GM12878 (cell line): ENCODE results near the gene IFI27L1. TPM values are rescaled to one million over a fixed set of nuclear protein-coding genes. Genes with fewer than 3 reads are reported as not detected.

Experiments
- ATAC-seq: fragments of 200-7000 bp; cut with Tn5 transposase; 3 replicates; pipeline ENCODE4 v1.9.1; 2020; ENCODE audit warnings: mild to moderate bottlenecking, moderate library complexity
- BruUV-seq: library from RNA; stranded (reverse); fragments of 400-500 nt; replicated peaks from 2 replicates; lab custom pipeline; 2021; lab: Mats Ljungman, UMichigan
- CTCF ChIA-PET: fragments of 300-600 bp; sonication (Branson Sonifier 250); formaldehyde crosslinking; extraction: SDS; loops from one replicate; lab custom pipeline; 2021; ENCODE audit warnings: inconsistent platforms; lab: Yijun Ruan, JAX
- POLR2A ChIA-PET: fragments of 350-600 bp; formaldehyde crosslinking; extraction: SDS; loops from one replicate; lab custom pipeline; 2021; ENCODE audit warnings: inconsistent platforms; lab: Charles Lee
- RAD21 ChIA-PET: fragments of 300-600 bp; sonication (Branson Sonifier 250); formaldehyde crosslinking; loops from one replicate; lab custom pipeline; 2023; ENCODE audit warnings: antibody characterized with exemption; ENCODE audit not compliant: unreplicated experiment; lab: Charles Lee
- SMC1A ChIA-PET: fragments of 300-600 bp; sonication (Branson Sonifier 250); formaldehyde crosslinking; loops from one replicate; lab custom pipeline; 2023; ENCODE audit not compliant: unreplicated experiment, uncharacterized antibody; lab: Charles Lee
- DNase-seq: peaks from one replicate; pipeline ENCODE4 v3.0.0-alpha.2; 2011; ENCODE audit warnings: low read depth, low spot score
- FAIRE-seq: peaks from 3 replicates; lab custom pipeline; 2011; peaks lifted over from hg19 to GRCh38; lab: Jason Lieb, UNC
- H2AFZ ChIP-seq: 2 replicates; pipeline ENCODE4 v1.6.0; 2011; ENCODE audit warnings: low read depth, low read length, control low read depth; ENCODE audit not compliant: control insufficient read depth
- H3K27ac ChIP-seq: 2 replicates; pipeline ENCODE4 v1.5.1; 2011; ENCODE audit warnings: control low read depth; ENCODE audit not compliant: control insufficient read depth, insufficient read depth
- H3K27me3 ChIP-seq, 2 experiments: replicated peaks in 1 of 2; 2 replicates each; pipeline versions ENCODE4 v1.6.0 to v1.6.1; 2011; ENCODE audit warnings: low read length in 1 of 2; ENCODE audit not compliant: control insufficient read depth in 2 of 2, insufficient read depth in 2 of 2
- H3K36me3 ChIP-seq, 2 experiments: 2 replicates each; pipeline ENCODE4 v1.5.1; 2011; ENCODE audit warnings: low read length in 1 of 2; ENCODE audit not compliant: control insufficient read depth in 2 of 2, insufficient read depth in 2 of 2
- H3K4me1 ChIP-seq: 2 replicates; pipeline ENCODE4 v1.6.1; 2011; ENCODE audit warnings: mild to moderate bottlenecking, low read length, moderate library complexity, mixed read lengths; ENCODE audit not compliant: control insufficient read depth, insufficient read depth
- H3K4me2 ChIP-seq: 2 replicates; pipeline ENCODE4 v1.6.0; 2011; ENCODE audit warnings: control low read depth; ENCODE audit not compliant: control insufficient read depth, insufficient read depth
- H3K4me3 ChIP-seq: fragments of 200-600 bp; sonication (generic); 2 replicates; pipeline ENCODE4 v1.5.1; 2016
- H3K79me2 ChIP-seq: 2 replicates; pipeline ENCODE4 v1.6.0; 2011; ENCODE audit warnings: low read length; ENCODE audit not compliant: control insufficient read depth, insufficient read depth
- H3K9ac ChIP-seq: 2 replicates; pipeline ENCODE4 v1.8.0; 2011; ENCODE audit warnings: low read length, control low read depth, mixed read lengths; ENCODE audit not compliant: control insufficient read depth, insufficient read depth
- H3K9me3 ChIP-seq: replicated peaks from 3 replicates; pipeline ENCODE4 v1.5.1; 2011; ENCODE audit warnings: mild to moderate bottlenecking, low read length; ENCODE audit not compliant: control insufficient read depth, insufficient read depth
- H4K20me1 ChIP-seq: 2 replicates; pipeline ENCODE4 v1.6.0; 2011; ENCODE audit not compliant: control insufficient read depth, insufficient read depth
- ATF7 ChIP-seq: fragments of 450-650 bp; IDR thresholded peaks from 2 replicates; pipeline ENCODE4 v1.6.1; 2016; ENCODE audit warnings: low read depth, mild to moderate bottlenecking
- CBX3 ChIP-seq: fragments of 200-600 bp; sonication (generic); IDR thresholded peaks from 2 replicates; pipeline ENCODE4 v1.6.1; 2016; ENCODE audit warnings: low read depth, borderline replicate concordance
- CEBPB ChIP-seq, 2 experiments: fragments of 150-350 bp in 1 of 2; IDR thresholded peaks; 2 replicates each; pipeline ENCODE4 v1.6.1; 2012 to 2014; ENCODE audit warnings: low read depth in 2 of 2, low read length in 2 of 2, borderline replicate concordance in 1 of 2, inconsistent platforms in 1 of 2
- HDGF ChIP-seq: fragments of 450-650 bp; IDR thresholded peaks from 2 replicates; pipeline ENCODE4 v1.6.1; 2016; ENCODE audit warnings: antibody characterized with exemption
- JUND ChIP-seq: IDR thresholded peaks from 2 replicates; pipeline ENCODE4 v1.6.1; 2012; ENCODE audit warnings: low read depth, mild to moderate bottlenecking, low read length, improper control_type of control experiment, moderate library complexity
- KLF5 ChIP-seq: fragments of 450-650 bp; IDR thresholded peaks from 2 replicates; pipeline ENCODE4 v1.6.1; 2014; ENCODE audit warnings: mild to moderate bottlenecking; ENCODE audit not compliant: partially characterized antibody
- MYB ChIP-seq: fragments of 150-350 bp; IDR thresholded peaks from 2 replicates; pipeline ENCODE4 v1.6.1; 2014; ENCODE audit warnings: mild to moderate bottlenecking, low read depth, low read length, borderline replicate concordance
- SIN3A ChIP-seq: IDR thresholded peaks from 2 replicates; pipeline ENCODE4 v1.6.1; 2012; ENCODE audit warnings: low read depth, low read length, improper control_type of control experiment
- ZNF384 ChIP-seq: IDR thresholded peaks from 2 replicates; pipeline ENCODE4 v1.6.1; 2012; ENCODE audit warnings: low read depth, mild to moderate bottlenecking, low read length, improper control_type of control experiment, borderline replicate concordance
- ZZZ3 ChIP-seq: IDR thresholded peaks from 2 replicates; pipeline ENCODE4 v1.6.1; 2011; ENCODE audit warnings: low read depth; ENCODE audit not compliant: control insufficient read depth, insufficient read length
- WGBS: methylation state at CpG from one replicate; pipeline ENCODE4 v1.1.6; 2016; ENCODE audit warnings: low lambda C conversion rate; ENCODE audit not compliant: insufficient replicate concordance, insufficient coverage; ENCODE audit errors: missing lambda C conversion rate; 5-methylcytosine and 5-hydroxymethylcytosine counted together
- in situ Hi-C: fragments of 300-500 bp; cut with MboI; formaldehyde crosslinking; loops from 9 replicates; pipeline ENCODE4 v1.14.3; 2018; ENCODE audit warnings: mixed read lengths
- intact Hi-C: fragments of 100-400 bp; cut with micrococcal nuclease; formaldehyde crosslinking; loops from one replicate; pipeline ENCODE4 v1.14.2; 2022; ENCODE audit not compliant: unreplicated experiment
- polyA plus RNA-seq, 11 experiments: library from polyadenylated mRNA; depleted of rRNA in 4 of 11; unstranded in 6 of 11; stranded (reverse) in 5 of 11; fragments of >200 nt; fragmentation: Nextera tagmentation in 4 of 11; fragmentation: Illumina TruSeq in 1 of 11; extraction: Ambion mirVana in 4 of 11; extraction: Trizol in 1 of 11; gene quantifications; 1 replicate in 1 of 11; 2 replicates in 10 of 11; pipeline versions ENCODE4 v1.2.1 to v1.2.3, GENCODE V29; 2011 to 2016; ENCODE audit warnings: inconsistent platforms in 2 of 11, missing spikeins in 2 of 11, low read depth in 1 of 11
- total RNA-seq, 4 experiments: library from RNA; depleted of rRNA in 3 of 4; stranded (reverse); fragments of >200 nt in 3 of 4; fragmentation: Illumina TruSeq in 1 of 4; extraction: Trizol in 1 of 4; gene quantifications; 2 replicates each; pipeline versions ENCODE4 v1.2.1 to v1.2.3, GENCODE V29; 2013 to 2021
- TF ChIP-seq, protein P1 (sequence below): fragments of 150-350 bp; IDR thresholded peaks from 2 replicates; pipeline ENCODE4 v1.6.1; 2014; ENCODE audit warnings: mild to moderate bottlenecking, low read depth, low read length
- TF ChIP-seq, protein P2 (sequence below): fragments of 450-650 bp; IDR thresholded peaks from 2 replicates; pipeline ENCODE4 v1.6.1; 2017; ENCODE audit warnings: mild to moderate bottlenecking, low read depth, inconsistent platforms; ENCODE audit not compliant: poor library complexity, severe bottlenecking
- TF ChIP-seq, protein P3 (sequence below): fragments of 450-650 bp; IDR thresholded peaks from 2 replicates; pipeline ENCODE4 v1.6.1; 2018; ENCODE audit warnings: borderline replicate concordance, mild to moderate bottlenecking; ENCODE audit not compliant: partially characterized antibody
- TF ChIP-seq, protein P4 (sequence below): fragments of 450-650 bp; IDR thresholded peaks from 2 replicates; pipeline ENCODE4 v1.6.1; 2017; ENCODE audit warnings: borderline replicate concordance
- TF ChIP-seq, protein P5 (sequence below): fragments of 450-650 bp; IDR thresholded peaks from 2 replicates; pipeline ENCODE4 v1.6.1; 2016; ENCODE audit warnings: mild to moderate bottlenecking

The IFI27L1 gene
- total and polyA plus RNA-seq, 10 of the 15 experiments (the other 5 are each of a cell fraction or from before 2014, with no cell fraction given): 17.4 to 38.8 (median 27.6) TPM

DNA sequence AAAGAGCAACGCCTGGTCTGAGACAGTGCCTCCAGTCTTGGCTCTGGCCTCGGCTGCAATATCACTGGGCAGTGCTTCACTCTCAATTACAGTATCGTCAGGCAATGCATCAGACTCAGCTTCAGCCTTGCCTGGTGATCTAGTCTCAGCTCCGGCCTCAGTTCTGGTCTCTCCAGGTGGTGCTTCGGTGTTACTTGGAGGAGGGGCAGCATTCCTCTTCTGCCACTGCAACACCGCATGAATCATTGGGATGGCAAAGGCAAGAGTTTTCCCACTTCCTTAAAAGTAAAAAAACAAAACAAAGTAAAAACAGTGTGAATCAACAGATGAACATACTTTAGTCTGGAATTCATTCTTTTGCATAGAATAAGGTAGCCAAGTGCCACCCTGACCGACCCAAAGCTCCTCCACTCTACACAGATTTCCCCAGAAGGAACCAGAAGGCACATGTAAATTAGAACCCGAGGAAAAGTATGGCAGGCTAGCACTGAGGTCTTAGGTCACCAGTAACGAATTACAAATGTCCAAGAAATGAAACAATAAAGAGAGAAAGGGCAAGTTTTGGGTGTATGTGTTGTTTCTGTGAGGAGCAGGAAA, 18.7 kb upstream of the IFI27L1 start:
- Histone ChIP-seq H3K36me3 (peaks cover 24 to 29% of the 10 kb centered on the region in 2 experiments), H3K4me2 (no peak overlapping the region), H3K27me3 (no peaks in the 10 kb centered on the region), H3K9me3 (no peaks in the 10 kb centered on the region; the same call in 1 of the 3 replicates), H2AFZ (no peak overlapping the region), H3K4me1 (peaks cover 15% of the 10 kb centered on the region), H3K79me2 (peaks cover 28% of the 10 kb centered on the region), H3K4me3 (no peak overlapping the region), H3K27ac (no peak overlapping the region), H3K9ac (no peak overlapping the region), H4K20me1 (peaks cover 2% of the 10 kb centered on the region; the same call in 1 of the 2 replicates)
- ChIA-PET CTCF (no interaction called here), RAD21 (no interaction called here), POLR2A (no interaction called here), SMC1A (no interaction called here)
- ATAC-seq (no peak), FAIRE-seq (no peak), DNase-seq (no peak)
- intact Hi-C loops: no loop called here
- 87% methylated on average over 9 of the region's 9 CpGs for WGBS
- BruUV-seq: no TSS peak
- in situ Hi-C loops: no loop called here
- TF ChIP-seq, protein P1, sequence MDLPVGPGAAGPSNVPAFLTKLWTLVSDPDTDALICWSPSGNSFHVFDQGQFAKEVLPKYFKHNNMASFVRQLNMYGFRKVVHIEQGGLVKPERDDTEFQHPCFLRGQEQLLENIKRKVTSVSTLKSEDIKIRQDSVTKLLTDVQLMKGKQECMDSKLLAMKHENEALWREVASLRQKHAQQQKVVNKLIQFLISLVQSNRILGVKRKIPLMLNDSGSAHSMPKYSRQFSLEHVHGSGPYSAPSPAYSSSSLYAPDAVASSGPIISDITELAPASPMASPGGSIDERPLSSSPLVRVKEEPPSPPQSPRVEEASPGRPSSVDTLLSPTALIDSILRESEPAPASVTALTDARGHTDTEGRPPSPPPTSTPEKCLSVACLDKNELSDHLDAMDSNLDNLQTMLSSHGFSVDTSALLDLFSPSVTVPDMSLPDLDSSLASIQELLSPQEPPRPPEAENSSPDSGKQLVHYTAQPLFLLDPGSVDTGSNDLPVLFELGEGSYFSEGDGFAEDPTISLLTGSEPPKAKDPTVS: no peak
- TF ChIP-seq JUND: no peak
- TF ChIP-seq ZZZ3: no peak
- TF ChIP-seq, protein P2, sequence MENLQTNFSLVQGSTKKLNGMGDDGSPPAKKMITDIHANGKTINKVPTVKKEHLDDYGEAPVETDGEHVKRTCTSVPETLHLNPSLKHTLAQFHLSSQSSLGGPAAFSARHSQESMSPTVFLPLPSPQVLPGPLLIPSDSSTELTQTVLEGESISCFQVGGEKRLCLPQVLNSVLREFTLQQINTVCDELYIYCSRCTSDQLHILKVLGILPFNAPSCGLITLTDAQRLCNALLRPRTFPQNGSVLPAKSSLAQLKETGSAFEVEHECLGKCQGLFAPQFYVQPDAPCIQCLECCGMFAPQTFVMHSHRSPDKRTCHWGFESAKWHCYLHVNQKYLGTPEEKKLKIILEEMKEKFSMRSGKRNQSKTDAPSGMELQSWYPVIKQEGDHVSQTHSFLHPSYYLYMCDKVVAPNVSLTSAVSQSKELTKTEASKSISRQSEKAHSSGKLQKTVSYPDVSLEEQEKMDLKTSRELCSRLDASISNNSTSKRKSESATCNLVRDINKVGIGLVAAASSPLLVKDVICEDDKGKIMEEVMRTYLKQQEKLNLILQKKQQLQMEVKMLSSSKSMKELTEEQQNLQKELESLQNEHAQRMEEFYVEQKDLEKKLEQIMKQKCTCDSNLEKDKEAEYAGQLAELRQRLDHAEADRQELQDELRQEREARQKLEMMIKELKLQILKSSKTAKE: no peak
- TF ChIP-seq, protein P3, sequence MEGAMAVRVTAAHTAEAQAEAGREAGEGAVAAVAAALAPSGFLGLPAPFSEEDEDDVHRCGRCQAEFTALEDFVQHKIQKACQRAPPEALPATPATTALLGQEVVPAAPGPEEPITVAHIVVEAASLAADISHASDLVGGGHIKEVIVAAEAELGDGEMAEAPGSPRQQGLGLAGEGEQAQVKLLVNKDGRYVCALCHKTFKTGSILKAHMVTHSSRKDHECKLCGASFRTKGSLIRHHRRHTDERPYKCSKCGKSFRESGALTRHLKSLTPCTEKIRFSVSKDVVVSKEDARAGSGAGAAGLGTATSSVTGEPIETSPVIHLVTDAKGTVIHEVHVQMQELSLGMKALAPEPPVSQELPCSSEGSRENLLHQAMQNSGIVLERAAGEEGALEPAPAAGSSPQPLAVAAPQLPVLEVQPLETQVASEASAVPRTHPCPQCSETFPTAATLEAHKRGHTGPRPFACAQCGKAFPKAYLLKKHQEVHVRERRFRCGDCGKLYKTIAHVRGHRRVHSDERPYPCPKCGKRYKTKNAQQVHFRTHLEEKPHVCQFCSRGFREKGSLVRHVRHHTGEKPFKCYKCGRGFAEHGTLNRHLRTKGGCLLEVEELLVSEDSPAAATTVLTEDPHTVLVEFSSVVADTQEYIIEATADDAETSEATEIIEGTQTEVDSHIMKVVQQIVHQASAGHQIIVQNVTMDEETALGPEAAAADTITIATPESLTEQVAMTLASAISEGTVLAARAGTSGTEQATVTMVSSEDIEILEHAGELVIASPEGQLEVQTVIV: no peak
- no peak for TF ChIP-seq CBX3
- no peak for TF ChIP-seq KLF5
- no peak for TF ChIP-seq SIN3A
- TF ChIP-seq CEBPB (IDR thresholded peaks at IDR 0.05; ENCODE audit: borderline replicate concordance in 1 of 2, low read depth in 2 of 2, low read length in 2 of 2): no peak
- TF ChIP-seq ZNF384: no peak
- TF ChIP-seq, protein P4, sequence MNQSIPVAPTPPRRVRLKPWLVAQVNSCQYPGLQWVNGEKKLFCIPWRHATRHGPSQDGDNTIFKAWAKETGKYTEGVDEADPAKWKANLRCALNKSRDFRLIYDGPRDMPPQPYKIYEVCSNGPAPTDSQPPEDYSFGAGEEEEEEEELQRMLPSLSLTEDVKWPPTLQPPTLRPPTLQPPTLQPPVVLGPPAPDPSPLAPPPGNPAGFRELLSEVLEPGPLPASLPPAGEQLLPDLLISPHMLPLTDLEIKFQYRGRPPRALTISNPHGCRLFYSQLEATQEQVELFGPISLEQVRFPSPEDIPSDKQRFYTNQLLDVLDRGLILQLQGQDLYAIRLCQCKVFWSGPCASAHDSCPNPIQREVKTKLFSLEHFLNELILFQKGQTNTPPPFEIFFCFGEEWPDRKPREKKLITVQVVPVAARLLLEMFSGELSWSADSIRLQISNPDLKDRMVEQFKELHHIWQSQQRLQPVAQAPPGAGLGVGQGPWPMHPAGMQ: no peak
- TF ChIP-seq HDGF: no peak
- TF ChIP-seq MYB: no peak
- no peak for TF ChIP-seq ATF7
- TF ChIP-seq, protein P5, sequence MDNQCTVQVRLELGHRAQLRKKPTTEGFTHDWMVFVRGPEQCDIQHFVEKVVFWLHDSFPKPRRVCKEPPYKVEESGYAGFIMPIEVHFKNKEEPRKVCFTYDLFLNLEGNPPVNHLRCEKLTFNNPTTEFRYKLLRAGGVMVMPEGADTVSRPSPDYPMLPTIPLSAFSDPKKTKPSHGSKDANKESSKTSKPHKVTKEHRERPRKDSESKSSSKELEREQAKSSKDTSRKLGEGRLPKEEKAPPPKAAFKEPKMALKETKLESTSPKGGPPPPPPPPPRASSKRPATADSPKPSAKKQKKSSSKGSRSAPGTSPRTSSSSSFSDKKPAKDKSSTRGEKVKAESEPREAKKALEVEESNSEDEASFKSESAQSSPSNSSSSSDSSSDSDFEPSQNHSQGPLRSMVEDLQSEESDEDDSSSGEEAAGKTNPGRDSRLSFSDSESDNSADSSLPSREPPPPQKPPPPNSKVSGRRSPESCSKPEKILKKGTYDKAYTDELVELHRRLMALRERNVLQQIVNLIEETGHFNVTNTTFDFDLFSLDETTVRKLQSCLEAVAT: no peak
